NCI-H446 treated with DMSO at 0.1 percent for 48 hours (cell line): ENCODE data around the gene PC.
"Not testable (repeated sequence)": the region's sequence is repeated elsewhere in the genome, so short reads cannot be mapped to it uniquely, and the experiment has no call there.

Source experiments
- DNase-seq: peaks from one replicate; lab custom pipeline; 2025; lab: John Stamatoyannopoulos, UW

Gene PC

DNA sequence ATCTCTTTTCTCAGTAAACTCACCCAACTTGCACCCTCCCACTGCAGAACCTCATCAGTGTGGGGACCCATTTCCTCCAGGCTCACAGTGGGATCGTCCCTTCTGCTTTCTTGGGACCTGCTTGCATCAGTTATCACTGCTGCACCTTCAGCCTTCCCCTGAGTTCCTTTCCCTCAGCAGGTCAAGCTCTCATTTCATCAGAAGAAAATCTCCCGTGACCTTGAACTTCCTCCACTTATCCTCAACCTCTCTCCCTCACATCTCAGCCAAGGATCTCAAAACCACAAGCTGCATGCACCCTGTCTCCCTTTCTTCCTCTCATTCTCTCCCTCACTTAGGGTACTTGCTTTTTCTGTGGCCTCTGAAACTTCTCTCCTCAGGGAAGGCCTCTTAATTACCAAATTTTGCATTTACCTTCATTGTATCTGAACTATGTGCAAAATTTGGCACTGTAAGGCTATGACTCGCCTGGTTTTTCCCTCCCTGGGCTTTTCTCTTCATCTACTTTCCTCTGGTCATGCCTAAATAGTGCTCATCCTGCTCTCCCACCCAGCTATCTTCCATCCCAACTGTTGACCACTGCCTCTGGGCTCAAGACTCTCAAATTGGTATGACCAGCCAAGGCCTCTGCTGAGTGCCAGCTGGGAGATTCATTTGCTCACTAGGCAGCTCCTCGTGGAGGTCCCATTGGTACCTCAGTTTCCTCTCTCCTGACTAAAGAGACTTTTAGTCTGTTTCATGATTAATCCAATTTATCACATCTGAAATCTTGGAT is 117.7 kb downstream of the PC start:
- no peak for DNase-seq

DNA sequence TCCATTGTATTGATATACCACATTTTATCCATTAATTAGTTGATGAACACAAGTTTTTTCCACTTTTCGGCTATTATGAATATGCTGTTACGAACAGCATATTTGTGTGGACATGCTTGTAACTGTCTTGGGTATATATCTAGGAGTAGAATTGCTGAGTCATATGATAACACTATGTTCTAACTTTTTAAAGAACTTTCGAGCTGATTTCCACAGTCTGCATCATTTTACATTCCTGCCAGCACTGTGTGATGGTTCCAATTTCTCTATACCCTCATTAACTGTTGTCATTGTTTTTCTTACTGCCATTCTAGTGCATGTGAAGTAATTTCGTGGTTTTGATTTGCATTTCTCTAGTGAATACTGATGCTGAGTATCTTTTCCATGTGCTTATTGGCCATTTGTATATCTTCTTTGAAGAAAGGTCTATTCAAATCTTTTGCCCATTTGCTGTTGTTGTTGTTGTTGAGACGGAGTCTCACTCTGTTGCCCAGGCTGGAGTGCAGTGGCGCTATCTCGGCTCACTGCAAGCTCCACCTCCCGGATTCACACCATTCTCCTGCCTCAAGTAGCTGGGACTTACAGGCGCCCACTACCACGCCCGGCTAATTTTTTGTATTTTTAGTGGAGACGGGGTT is 122.3 kb downstream of the PC start:
- DNase-seq, result no peak

DNA sequence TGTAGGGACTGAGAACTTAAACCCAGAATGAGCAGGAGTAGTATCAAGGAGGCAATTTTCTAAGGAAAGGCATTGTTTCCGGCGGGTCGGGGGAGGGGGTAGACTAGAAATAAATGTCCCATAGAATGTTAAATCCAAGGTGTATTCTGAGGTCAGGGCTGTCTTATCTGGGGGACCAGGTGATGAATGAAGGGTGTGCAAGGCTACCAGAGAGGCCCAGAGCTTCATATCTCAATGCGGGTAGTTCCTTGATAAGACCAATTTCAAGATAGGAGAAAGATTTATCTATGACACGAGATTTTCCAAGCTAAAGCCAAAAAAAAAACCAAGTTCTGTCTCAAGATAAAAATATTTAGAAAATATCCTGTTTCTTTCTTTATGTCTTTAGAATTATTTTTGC is 123.2 kb downstream of the PC start:
- DNase-seq, result no peak

DNA sequence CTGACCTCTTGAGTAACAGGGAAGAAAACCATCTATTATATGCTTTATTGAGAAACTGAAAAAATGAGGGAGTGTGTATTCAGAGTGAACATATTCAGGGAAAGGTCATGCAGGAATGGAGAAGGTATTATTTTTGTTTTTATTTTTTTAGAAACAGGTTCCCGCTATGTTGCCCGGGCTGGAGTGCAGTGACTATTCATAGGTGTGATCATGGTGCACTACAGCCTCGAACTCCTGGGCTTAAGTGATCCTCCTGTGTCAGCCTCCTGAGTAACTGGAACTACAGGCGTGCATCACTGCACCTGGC is 123.7 kb downstream of the PC start:
- DNase-seq, result no peak

DNA sequence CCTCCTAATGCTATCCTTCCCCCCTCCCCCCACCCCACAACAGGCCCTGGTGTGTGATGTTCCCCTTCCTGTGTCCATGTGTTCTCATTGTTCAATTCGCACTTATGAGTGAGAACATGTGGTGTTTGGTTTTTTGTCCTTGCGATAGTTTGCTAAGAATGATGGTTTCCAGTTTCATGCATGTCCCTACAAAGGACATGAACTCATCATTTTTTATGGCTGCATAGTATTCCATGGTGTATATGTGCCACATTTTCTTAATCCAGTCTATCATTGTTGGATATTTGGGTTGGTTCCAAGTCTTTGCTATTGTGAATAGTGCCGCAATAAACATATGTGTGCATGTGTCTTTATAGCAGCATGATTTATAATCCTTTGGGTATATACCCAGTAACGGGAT is 133.6 kb downstream of the PC start:
- not testable (repeated sequence) for DNase-seq

DNA sequence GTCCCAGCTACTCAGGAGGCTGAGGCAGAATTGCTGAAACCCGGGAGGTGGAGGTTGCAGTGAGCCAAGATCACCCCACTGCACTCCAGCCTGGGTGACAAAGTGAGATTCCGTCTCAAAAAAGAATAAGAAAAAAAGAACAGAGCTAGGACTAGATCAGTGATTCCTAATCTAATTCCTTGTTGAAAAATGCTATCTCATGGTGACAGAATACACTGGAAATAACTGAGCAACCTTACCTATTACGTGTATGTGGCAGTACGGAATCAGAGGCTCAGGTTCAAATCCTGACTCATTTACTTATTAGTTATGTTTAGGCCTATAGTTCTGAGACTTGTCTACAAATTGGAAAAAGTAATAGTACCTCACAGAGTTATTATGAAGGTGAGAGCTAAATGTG is 134.5 kb downstream of the PC start:
- DNase-seq, result no peak

DNA sequence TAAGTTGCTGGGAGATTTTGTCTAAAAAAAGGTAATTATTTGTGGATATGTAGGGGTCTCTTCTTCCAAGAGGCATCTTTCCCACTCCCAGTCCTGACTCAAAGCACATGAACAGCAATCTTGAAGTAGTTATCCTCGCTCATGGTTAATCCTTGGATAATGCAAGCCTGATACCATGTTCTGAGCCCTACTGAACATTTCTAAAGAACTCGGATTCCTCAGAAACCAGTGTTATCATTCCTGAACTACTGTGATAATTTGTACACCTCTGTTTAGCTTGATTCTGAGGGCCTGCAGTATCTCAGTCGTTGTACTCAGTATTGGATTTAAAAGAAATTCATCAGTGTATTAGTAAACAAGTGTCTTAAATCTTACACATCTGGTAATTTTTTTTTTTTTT is 137.3 kb downstream of the PC start:
- no peak for DNase-seq

DNA sequence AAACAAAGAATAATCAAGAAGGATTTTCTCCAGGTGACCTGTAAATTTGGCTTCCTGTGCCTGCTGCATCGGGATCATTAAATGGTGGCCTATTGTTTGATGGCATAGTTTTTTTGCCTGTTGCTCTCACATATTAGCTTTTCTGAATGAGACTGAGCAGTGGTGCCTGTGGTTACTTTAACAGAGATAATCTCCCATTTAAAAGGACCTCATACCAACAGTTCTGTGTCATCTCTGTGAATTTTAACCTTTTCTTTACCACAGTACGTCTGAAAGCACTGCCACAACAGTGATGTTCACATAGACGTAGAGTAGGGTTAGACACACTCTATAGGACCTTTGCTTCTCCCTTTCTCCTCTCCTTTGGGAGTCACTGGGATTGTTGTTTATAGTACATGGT is 137.8 kb downstream of the PC start:
- no peak for DNase-seq

DNA sequence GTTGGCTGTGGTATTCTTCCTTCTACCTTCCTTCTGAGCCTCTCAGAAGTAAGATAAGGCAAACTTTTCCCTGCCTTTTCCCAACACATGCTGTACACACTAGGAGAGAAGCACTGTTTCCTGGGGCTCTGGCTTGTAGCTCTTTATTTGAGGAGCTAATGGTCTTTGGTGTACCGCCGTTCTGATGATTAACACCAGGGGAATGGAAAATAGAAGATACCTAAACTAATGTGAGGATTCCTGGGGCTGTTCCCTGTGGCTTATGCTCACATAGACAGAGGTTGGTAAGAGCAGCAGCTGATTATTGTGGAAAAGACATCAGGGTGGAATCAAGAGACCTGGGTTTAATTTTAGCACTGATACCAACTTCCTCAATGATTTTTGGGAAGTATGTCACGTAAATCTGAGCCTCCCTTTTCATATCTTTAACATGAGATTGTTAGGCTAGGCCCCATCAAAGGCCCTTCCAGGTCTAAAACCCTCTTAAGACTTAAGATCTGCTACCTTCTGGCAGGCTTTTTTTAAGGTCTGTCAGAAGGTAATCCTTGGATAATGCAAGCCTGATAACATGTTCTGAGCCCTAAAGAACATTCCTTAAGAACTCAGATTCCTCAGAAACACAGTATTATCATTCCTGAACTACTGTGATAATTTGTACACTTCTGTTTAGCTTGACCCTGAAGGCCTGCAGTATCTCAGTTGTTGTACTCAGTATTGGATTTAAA is 139.8 kb downstream of the PC start:
- no peak for DNase-seq

DNA sequence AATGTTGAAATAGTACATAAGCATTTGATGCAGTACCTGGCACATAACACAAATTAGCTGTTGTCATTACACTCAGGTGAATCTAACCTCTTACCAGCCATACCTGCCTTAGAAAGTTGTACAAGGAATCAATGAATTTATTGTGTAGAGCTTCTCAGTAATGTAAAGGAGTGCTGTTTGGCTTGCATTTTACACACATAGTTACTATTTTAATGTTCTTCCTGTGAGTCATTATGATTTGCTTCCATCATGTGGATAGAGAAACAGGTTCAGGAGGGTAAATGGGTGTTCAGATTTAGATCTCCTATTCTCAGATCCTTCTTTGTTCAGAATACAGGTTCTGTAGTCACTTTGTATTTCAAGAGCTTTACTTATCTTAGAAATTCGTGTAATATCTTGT is 142.5 kb downstream of the PC start:
- DNase-seq, result no peak

DNA sequence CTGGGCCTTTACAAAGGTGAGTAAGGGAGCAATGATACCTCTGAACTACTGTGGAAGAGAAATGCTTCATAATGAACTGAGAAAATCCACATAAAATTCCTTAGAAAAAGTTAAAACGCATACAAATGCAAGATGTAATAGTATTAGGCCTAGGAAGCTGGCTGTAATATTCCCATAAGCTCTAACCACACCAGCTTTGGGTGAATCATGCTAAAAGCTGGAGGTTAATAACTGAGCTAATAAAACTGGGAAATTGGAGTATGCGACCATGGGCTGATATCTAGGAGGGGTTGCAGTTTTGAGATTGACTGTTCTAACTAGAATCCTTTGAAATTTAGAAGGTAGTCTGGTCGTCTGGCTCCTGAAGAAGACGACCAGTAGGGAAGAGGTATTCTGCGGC is 143.5 kb downstream of the PC start:
- no peak for DNase-seq

DNA sequence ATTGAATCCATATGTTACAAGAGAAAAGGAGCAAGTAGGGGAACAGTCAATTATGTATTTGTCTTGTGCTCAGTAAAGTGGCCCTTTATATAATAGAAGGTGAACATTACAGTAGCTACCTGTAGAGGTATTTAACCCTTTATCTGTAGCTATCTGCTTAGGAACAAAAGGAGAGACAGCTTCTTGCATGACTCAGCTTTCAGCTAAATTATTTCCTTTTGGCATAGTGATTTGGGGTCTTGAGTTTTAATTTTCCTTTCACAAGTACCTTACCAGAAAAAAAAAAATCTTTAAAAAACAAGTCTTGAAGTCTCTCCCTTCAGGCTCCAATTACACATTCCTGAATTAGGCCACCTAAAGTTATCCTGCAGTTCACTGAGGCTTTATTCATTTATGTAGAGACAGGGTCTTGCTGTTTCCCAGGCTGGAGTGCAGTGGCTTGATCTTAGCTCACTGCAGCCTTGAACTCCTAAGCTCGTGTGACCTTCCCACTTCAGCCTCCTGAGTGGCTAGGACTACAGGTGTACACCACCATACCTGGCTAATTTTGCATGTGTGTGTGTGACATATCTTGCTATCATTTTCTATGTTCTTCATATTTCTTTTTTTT is 147.5 kb downstream of the PC start:
- no peak for DNase-seq

DNA sequence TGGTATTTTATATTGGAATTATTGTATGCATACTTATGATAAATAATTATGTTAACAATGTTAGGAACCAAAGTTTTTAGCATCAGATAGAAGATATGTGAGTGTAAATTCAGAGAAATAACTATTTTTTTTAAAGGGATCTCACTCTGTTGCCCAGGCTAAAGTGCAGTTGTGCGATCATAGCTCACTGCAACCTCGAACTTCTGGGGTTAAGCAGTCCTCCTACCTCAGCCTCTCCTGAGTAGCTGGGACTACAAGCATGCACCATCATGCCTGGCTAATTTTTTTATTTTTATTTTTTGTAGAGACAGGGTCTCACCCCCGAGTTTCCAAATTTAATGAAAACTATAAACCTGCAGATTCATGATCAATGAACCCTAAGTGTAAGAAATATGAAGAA is 148.6 kb downstream of the PC start:
- DNase-seq, result no peak

DNA sequence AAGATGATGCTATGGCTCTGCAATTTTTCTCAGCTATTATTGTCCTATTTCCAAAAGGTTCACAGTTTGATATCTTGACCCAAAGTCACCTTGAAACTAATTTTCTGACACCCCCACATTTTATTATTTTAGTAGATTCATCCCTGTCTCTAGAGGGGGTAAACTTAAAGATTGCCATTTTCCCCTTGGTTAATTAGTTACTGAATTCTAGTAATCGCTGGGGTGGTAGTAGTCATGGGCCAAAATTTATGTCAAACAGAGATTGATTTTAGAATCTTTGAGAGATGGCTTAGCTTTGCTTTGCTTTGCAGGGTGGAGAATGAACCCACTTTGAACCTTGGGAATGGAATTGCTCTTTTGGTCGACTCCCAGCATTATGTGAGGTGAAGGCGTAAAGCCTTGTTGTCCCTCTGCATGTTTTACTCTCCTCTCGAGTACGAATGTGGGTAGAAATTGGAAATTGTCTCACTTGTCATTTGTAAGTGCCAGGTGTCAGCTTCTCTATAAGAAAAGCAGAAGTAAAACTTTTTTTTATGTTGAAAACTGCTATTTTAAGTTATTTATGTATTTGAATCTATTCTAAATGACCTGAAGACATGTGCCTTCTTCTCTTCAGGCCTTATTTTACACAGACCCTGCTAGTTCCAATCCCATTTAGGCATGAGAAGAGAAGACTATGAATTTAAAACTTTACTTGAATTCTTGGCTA is 157.3 kb downstream of the PC start:
- DNase-seq, result no peak

DNA sequence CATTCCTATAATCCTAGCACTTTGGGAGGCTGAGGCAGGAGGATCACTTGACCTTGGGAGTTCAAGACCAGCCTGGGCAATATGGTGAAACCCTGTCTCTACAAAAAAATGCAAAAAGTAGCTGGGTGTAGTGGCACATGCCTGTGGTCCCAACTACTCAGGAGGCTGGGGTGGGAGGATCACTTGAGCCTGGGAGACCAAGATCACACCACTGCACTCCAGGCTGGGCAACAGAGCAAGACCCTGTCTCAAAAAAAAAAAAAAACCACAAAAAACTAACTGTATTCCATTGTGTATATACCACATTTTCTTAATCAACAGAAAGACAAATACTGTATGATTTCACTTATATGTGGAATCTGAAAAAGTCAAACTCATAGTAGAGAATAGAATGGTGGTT is 158.4 kb downstream of the PC start:
- not testable (repeated sequence) for DNase-seq
